Posterior vena cava (tissue), 2 donors: ENCODE results near the gene TNIK. TPM values are rescaled to one million over a fixed set of nuclear protein-coding genes. Genes with fewer than 3 reads are reported as not detected.

Source experiments
- DNase-seq: peaks from one replicate; pipeline ENCODE4 v3.0.0-alpha.2; 2020; ENCODE audit warnings: low spot score
- intact Hi-C, 2 donors: fragments of 100-400 bp; cut with DNase I; formaldehyde crosslinking; loops; one replicate each; pipeline versions ENCODE4 v1.14.1 to v1.14.2; 2022 to 2023
- total RNA-seq, 2 donors: library from RNA; stranded (reverse); fragmentation: NEBNext Ultra II Directional; extraction: Animal tissue kit (Norgen Biotek cat#: 25700); gene quantifications; one replicate each; pipeline ENCODE4 v1.2.1, GENCODE V29; 2021
- donor health status: DM: yes; HTN: yes; CAD: no.
- donor health status: DM: yes; HTN: yes; CAD: no.

The TNIK gene
- total RNA-seq, 2 donors from 2014 or later, result 16.5 to 20.3 TPM

DNA sequence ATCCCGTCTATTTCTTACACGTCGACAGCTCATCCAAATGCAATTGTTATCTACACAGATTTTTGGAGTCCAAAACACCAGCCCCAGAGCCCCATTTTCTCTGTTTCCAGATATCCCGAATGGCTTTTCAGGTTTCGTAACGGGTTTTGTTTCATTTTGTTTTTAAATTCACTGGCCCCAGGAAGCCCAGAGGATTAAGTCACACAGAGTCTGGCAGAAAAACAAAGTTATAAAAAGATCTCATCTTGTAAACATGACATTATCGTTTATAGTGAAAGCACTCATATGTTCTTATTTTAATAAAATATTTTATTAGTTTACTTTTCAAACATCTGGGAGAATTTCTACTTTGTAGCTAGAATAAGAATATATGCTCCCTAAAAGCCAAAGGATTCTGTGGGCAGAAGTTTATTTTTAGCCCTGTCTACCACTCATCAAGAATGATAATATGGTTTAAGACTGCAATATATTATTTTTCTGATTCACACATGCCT is 284.4 kb downstream of the TNIK start:
- no peak for DNase-seq
- intact Hi-C loops, result no loop called here

- DNase-seq, result no peak
- intact Hi-C loops, result loop anchor here in 1 of 2 donors (2.0 kb wide), 1 partner anchor 29 kb away; no protein-coding TSS in a partner anchor
Observed at GRCh38 chr3:171173736-171174135, 286.5 kb downstream of the TNIK start.

GRCh38 chr3:171172070-171172469 is 288.1 kb downstream of the TNIK start:
- intact Hi-C loops, result loop anchor here in 1 of 2 donors (2.0 kb wide), 1 partner anchor 27 kb away; no protein-coding TSS in a partner anchor
- DNase-seq, result no peak

DNA sequence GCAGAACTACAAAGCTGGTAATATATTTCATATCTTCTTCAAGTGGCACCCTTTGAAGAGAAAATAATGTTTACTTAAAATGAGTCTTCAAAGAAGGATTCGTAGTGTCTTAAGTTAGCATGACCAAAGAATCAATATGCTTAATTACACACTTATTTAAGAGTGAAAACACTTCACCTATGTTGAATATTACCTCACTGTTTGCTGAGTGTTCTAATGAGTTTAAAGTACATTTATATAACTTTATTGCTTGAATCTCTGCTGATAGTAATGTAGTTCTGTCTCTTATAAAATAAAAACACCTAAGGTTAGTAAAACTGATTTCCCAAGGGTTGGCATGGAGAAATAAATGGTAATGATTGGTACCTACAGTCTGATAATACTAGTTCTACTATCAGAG is 290.3 kb downstream of the TNIK start:
- DNase-seq, result no peak
- intact Hi-C loops, result loop anchor here in 1 of 2 donors (10.0 kb wide), 1 partner anchor 395 kb away; no protein-coding TSS in a partner anchor

DNA sequence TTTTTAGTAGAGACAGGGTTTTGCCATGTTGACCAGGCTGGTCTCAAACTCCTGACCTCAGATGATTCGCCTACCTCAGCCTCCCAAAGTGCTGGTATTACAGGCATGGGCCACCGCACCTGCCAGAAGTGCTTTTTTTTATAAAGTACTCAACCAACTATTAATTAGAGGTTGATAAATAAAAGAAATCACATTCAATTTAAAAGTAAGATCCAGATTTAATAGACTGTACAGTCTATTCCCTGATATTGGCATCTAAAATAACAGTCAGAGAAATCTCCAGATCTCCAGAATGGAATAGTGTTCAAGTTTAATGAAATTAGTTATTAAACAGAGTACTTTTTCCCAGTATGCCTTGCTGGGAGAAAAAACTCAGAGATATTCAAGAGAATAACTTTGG is 290.8 kb downstream of the TNIK start:
- DNase-seq, result no peak
- intact Hi-C loops, result loop anchor here in 1 of 2 donors (10.0 kb wide), 1 partner anchor 395 kb away; no protein-coding TSS in a partner anchor

- intact Hi-C loops, result loop anchor here in 1 of 2 donors (10.0 kb wide), 1 partner anchor 396 kb away; no protein-coding TSS in a partner anchor
- no peak for DNase-seq
Observed at GRCh38 chr3:171168551-171168950, 291.7 kb downstream of the TNIK start.

- intact Hi-C loops, result loop anchor here in 1 of 2 donors (10.0 kb wide), 1 partner anchor 397 kb away; no protein-coding TSS in a partner anchor
- DNase-seq, result no peak
Observed at GRCh38 chr3:171168086-171168485, 292.1 kb downstream of the TNIK start.

- intact Hi-C loops, result loop anchor here in 1 of 2 donors (10.0 kb wide), 1 partner anchor 399 kb away; no protein-coding TSS in a partner anchor
- DNase-seq, result no peak
Observed at GRCh38 chr3:171165983-171166382, 294.2 kb downstream of the TNIK start.

DNA sequence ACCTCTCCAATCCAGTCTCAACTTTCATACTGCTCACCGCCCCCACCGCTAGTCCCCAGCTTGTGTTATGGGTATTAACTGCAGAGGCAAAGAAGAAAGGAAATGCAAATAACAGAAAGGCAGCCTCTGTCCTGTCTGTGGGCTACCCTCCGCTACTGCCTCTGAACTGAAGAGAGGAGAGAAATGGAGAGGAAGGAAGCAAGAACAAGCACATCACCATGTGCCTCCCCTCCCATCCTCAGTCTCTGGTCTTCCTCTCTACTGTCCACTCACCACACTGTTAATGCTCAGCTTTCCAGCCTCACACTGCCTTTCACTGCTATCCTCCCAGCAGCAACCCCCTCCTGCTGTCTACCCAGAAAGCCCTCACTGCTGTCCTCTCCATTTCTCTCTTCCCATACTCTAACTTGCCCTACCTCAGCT is 294.7 kb downstream of the TNIK start:
- DNase-seq, result no peak
- intact Hi-C loops, result loop anchor here in 1 of 2 donors (10.0 kb wide), 1 partner anchor 399 kb away; no protein-coding TSS in a partner anchor

- intact Hi-C loops, result loop anchor here in 1 of 2 donors (10.0 kb wide), 1 partner anchor 401 kb away; no protein-coding TSS in a partner anchor
Observed at GRCh38 chr3:171164067-171164465, 296.1 kb downstream of the TNIK start.

DNA sequence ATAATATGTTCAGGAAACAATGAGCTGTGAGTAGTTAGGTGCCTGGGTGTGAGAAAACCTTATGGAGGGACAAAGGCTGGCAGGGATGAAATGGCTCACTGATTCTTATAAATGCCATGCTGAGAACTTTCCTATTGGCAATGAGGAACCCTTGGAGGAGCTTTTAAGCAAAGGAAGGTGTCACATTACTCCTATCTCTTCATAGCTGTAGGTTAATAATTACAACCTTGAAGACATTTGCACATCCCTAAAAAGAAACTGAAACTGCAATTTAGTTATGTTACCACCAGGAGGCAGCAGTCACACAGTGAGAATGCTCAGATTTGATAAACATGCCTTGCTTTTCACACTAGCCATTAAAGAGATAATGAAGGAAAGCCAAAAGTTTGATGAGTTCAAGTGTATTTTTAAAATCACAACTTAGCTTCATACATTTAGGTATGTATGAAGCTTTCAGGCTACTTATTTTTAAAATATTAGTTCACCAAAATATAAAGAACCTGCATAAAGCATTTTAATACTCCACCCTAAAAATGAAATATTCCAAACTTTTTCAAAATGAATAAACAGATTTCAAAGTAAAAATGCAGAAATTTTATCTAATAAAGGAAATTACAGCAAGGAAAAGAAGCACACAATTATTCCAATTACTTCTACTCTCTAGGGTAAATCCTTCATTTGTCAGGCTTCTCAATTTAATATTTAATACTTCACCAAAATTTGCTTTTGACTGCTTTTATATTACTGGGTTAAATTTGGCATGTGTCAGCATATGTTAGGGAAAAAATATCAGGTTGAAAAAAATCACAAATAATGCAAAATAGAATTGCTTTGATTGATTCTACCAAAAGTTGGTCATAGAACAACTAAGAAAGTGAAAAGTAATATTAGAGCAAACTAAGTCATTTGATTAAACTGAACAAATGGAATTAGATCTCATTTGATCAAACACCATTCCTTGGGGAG is 296.8 kb downstream of the TNIK start:
- intact Hi-C loops, result loop anchor here in 1 of 2 donors (10.0 kb wide), 1 partner anchor 401 kb away; no protein-coding TSS in a partner anchor
- DNase-seq, result no peak

More at GRCh38 chr3:171164067-171164465, 296.1 kb downstream of the TNIK start:
- no peak for DNase-seq

GRCh38 chr3:171160325-171160724 is 299.9 kb downstream of the TNIK start:
- intact Hi-C loops, result loop anchor here in 1 of 2 donors (10.0 kb wide), 1 partner anchor 404 kb away; no protein-coding TSS in a partner anchor

DNA sequence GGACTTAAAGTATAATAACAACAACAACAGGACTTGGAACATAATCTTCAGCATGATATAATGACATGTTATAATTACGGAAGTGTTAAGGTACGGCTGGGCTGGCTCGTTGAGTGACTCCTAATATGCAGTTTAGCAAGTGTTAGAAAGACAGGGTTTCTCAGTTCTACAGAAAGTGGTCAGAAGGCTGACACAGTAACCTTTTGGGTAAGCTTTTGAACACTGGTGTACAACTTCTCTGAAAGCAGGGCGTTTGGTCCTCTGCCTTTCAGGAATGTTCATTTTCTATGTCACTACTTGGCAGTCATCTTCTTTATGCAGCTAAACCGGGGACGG is 300.4 kb downstream of the TNIK start:
- intact Hi-C loops, result loop anchor here (10.0 kb wide), 1 partner anchor 405 kb away; no protein-coding TSS in a partner anchor
- no peak for DNase-seq

More at GRCh38 chr3:171160325-171160724, 299.9 kb downstream of the TNIK start:
- DNase-seq, result no peak

GRCh38 chr3:171159024-171159821 is 301.0 kb downstream of the TNIK start:
- intact Hi-C loops, result loop anchor here in 1 of 2 donors (10.0 kb wide), 1 partner anchor 406 kb away; no protein-coding TSS in a partner anchor
- DNase-seq, result no peak

DNA sequence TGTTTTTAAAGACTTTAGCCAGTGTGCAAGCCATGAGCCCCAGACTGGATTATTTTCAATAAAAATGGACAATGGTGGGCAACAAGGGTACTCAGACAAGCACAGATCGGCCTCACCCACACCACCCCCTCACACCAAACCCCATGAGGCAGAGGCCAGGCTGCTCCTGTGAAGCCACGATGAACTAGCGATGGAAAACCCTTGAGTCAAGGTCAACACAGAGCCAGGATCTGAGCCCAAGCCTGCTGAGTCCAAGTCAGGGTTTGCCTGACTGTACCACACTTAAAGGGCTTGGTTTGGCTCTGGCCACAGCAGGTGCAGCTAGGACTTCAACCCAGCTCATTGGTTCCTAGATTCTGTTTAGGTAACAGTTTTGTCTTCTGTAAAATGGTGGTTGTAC is 302.2 kb downstream of the TNIK start:
- DNase-seq, result no peak
- intact Hi-C loops, result loop anchor here in 1 of 2 donors (10.0 kb wide), 1 partner anchor 407 kb away; no protein-coding TSS in a partner anchor

DNA sequence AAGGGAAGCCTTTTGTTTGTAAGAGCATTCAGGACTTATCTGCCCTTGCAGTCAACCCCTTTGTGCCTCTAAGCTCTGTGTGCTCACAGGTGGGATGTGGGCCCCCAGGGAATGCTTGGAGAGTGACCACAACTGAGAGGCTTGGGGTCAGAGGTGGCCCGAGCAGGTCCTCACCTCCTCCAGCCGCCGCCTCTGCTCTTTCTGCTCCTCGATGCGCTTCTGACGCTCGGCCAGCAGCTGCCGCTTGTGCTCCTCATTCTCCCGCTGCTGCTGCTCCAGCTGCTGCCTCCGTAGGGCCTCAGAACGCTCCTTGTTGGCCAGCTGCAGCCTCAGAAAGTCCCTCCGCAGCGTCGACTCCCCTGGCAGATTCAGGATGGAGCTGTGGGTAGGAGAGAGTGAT is 302.9 kb downstream of the TNIK start:
- no peak for DNase-seq
- intact Hi-C loops, result loop anchor here in 1 of 2 donors (10.0 kb wide), 1 partner anchor 408 kb away; no protein-coding TSS in a partner anchor

GRCh38 chr3:171156401-171157010 is 303.7 kb downstream of the TNIK start:
- DNase-seq, result no peak
- intact Hi-C loops, result loop anchor here in 1 of 2 donors (10.0 kb wide), 1 partner anchor 408 kb away; no protein-coding TSS in a partner anchor

DNA sequence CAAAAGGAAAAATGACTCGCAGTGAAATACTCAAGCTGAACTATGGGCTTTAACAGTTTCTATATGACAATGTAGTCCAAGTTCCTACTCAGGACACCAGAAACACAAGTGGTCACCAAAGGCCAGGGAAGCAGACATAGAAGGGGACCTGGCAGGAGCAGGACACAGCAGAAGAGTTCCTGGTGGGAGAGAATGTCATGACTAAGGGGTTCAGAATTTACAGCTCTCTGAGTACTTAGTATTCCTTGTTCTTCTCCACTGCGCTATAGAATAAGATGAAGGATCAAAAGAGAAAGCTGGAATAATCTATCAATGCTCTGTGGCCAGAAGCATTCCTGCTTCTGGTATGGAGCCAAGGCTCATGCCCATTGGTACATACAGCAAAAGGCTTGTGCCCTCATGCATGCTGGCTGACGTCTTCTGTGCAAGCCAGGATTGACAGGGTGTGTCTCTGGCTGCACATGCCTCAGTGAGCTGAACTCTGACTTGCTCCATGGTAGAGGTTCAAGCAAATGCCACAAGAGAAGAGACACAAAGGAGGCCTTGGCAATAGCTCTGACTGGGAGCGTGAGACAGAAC is 305.0 kb downstream of the TNIK start:
- DNase-seq, result no peak
- intact Hi-C loops, result loop anchor here in 1 of 2 donors (10.0 kb wide), 1 partner anchor 410 kb away; no protein-coding TSS in a partner anchor
